IMR-90 (cell line): Measurements from ENCODE around the gene PAQR4. TPM values are rescaled to one million over a fixed set of nuclear protein-coding genes. Genes with fewer than 3 reads are reported as not detected.
A peak's percentile ranks its signal among the peaks of the same experiment; 100 is the strongest.

Experiments
- ATAC-seq: fragments of 200-7000 bp; cut with Tn5 transposase; 2 replicates; pipeline ENCODE4 v1.9.1; 2020; ENCODE audit warnings: low read depth, mild to moderate bottlenecking, moderate library complexity
- BruUV-seq: library from RNA; stranded (reverse); fragments of 400-500 nt; replicated peaks from 2 replicates; lab custom pipeline; 2021; lab: Mats Ljungman, UMichigan
- CTCF ChIA-PET: fragments of 300-600 bp; formaldehyde crosslinking; extraction: SDS; loops from one replicate; lab custom pipeline; 2021; ENCODE audit warnings: antibody characterized with exemption; lab: Yijun Ruan, JAX
- POLR2A ChIA-PET: fragments of 300-600 bp; sonication (Branson Sonifier 250); formaldehyde crosslinking; loops from one replicate; lab custom pipeline; 2022; ENCODE audit warnings: antibody characterized with exemption; ENCODE audit not compliant: unreplicated experiment; lab: Charles Lee
- DNase-seq: peaks from one replicate; pipeline ENCODE4 v3.0.0; 2013
- H2AFZ ChIP-seq: replicated peaks from 2 replicates; pipeline ENCODE3; 2013; ENCODE audit warnings: low read length, mild to moderate bottlenecking; ENCODE audit not compliant: poor library complexity
- H2AK5ac ChIP-seq: 2 replicates; pipeline ENCODE4 v1.6.1; 2013; ENCODE audit warnings: low read depth, low read length, inconsistent platforms
- H2AK9ac ChIP-seq: replicated peaks from 2 replicates; pipeline ENCODE3; 2013; ENCODE audit warnings: mild to moderate bottlenecking, low read depth, low read length, moderate library complexity; ENCODE audit not compliant: poor library complexity
- H2BK120ac ChIP-seq: 2 replicates; pipeline ENCODE4 v1.6.1; 2013; ENCODE audit warnings: low read depth, low read length, inconsistent platforms
- H2BK15ac ChIP-seq: 3 replicates; pipeline ENCODE4 v1.6.1; 2013; ENCODE audit warnings: low read depth, low read length, inconsistent platforms
- H2BK20ac ChIP-seq: 2 replicates; pipeline ENCODE4 v1.6.1; 2013; ENCODE audit warnings: low read depth, mild to moderate bottlenecking, inconsistent platforms, low read length, moderate library complexity
- H2BK5ac ChIP-seq: 2 replicates; pipeline ENCODE4 v1.6.1; 2013; ENCODE audit warnings: mild to moderate bottlenecking, low read depth, low read length, inconsistent platforms; ENCODE audit not compliant: poor library complexity, severe bottlenecking
- H3K14ac ChIP-seq: replicated peaks from 2 replicates; pipeline ENCODE4 v1.6.1; 2013; ENCODE audit warnings: low read depth, low read length, inconsistent platforms
- H3K18ac ChIP-seq: 2 replicates; pipeline ENCODE4 v1.6.1; 2013; ENCODE audit warnings: low read depth, low read length, control low read depth
- H3K23ac ChIP-seq: 2 replicates; pipeline ENCODE4 v1.6.1; 2013; ENCODE audit warnings: low read depth, low read length, inconsistent platforms
- H3K27ac ChIP-seq: 2 replicates; pipeline ENCODE4 v1.5.1; 2013; ENCODE audit warnings: mild to moderate bottlenecking, control low read depth, low read length; ENCODE audit not compliant: insufficient read depth
- H3K27me3 ChIP-seq: 2 replicates; pipeline ENCODE4 v1.6.1; 2013; ENCODE audit warnings: low read length; ENCODE audit not compliant: control insufficient read depth, insufficient read depth
- H3K36me3 ChIP-seq: 2 replicates; pipeline ENCODE4 v1.6.1; 2013; ENCODE audit warnings: low read length, mixed read lengths; ENCODE audit not compliant: control insufficient read depth, insufficient read depth
- H3K4ac ChIP-seq: 2 replicates; pipeline ENCODE4 v1.6.1; 2013; ENCODE audit warnings: low read depth, low read length, inconsistent platforms
- H3K4me1 ChIP-seq: 2 replicates; pipeline ENCODE4 v1.6.1; 2013; ENCODE audit warnings: low read length, mixed read lengths; ENCODE audit not compliant: control insufficient read depth, insufficient read depth
- H3K4me2 ChIP-seq: 2 replicates; pipeline ENCODE4 v1.6.1; 2013; ENCODE audit warnings: low read depth, mild to moderate bottlenecking, control low read depth, low read length, moderate library complexity
- H3K4me3 ChIP-seq: 2 replicates; pipeline ENCODE4 v1.5.1; 2013; ENCODE audit warnings: low read depth, mild to moderate bottlenecking, control low read depth, low read length, moderate library complexity; ENCODE audit not compliant: insufficient read depth
- H3K56ac ChIP-seq: 2 replicates; pipeline ENCODE4 v1.6.1; 2013; ENCODE audit warnings: low read length, inconsistent platforms; ENCODE audit not compliant: insufficient read depth; ENCODE audit errors: extremely low read depth
- H3K79me1 ChIP-seq, 2 experiments: 2 replicates each; pipeline ENCODE4 v1.6.1; 2013; ENCODE audit warnings: low read length in 2 of 2, inconsistent platforms in 1 of 2, low read depth in 1 of 2
- H3K9ac ChIP-seq: 2 replicates; pipeline ENCODE4 v1.6.1; 2013; ENCODE audit warnings: low read depth, low read length, control low read depth
- H3K9me1 ChIP-seq: 2 replicates; pipeline ENCODE4 v1.6.1; 2013; ENCODE audit warnings: low read length, inconsistent platforms; ENCODE audit not compliant: insufficient read depth
- H3K9me3 ChIP-seq: 2 replicates; pipeline ENCODE4 v1.6.1; 2013; ENCODE audit warnings: low read length; ENCODE audit not compliant: control insufficient read depth, insufficient read depth
- H4K20me1 ChIP-seq: 2 replicates; pipeline ENCODE4 v1.6.1; 2013; ENCODE audit warnings: low read length, inconsistent platforms; ENCODE audit not compliant: insufficient read depth
- H4K5ac ChIP-seq: 2 replicates; pipeline ENCODE4 v1.6.1; 2013; ENCODE audit warnings: mild to moderate bottlenecking, low read depth, low read length, control low read depth
- H4K8ac ChIP-seq, 2 experiments: 2 replicates each; pipeline ENCODE4 v1.6.1; 2013; ENCODE audit warnings: low read depth in 2 of 2, low read length in 2 of 2, control low read depth in 1 of 2, inconsistent platforms in 1 of 2
- H4K91ac ChIP-seq: 2 replicates; pipeline ENCODE4 v1.6.1; 2013; ENCODE audit warnings: low read depth, low read length, inconsistent platforms; ENCODE audit not compliant: insufficient read depth
- BHLHE40 ChIP-seq: fragments of 150-350 bp; IDR thresholded peaks from 2 replicates; pipeline ENCODE4 v1.6.1; 2016; ENCODE audit warnings: mild to moderate bottlenecking, low read depth, low read length
- CTCF ChIP-seq: conservative IDR thresholded peaks from 2 replicates; pipeline ENCODE4 v1.5.1; 2012; ENCODE audit warnings: mild to moderate bottlenecking, low read depth, low read length, improper control_type of control experiment
- FOS ChIP-seq: fragments of 150-350 bp; IDR thresholded peaks from 2 replicates; pipeline ENCODE4 v1.6.1; 2016; ENCODE audit warnings: low read depth, low read length
- MAFK ChIP-seq: IDR thresholded peaks from 2 replicates; pipeline ENCODE4 v1.6.1; 2012; ENCODE audit warnings: low read depth, low read length, improper control_type of control experiment
- MAZ ChIP-seq: IDR thresholded peaks from 2 replicates; pipeline ENCODE4 v1.6.1; 2012; ENCODE audit warnings: low read depth, mild to moderate bottlenecking, low read length, improper control_type of control experiment, moderate library complexity, borderline replicate concordance
- NFE2L2 ChIP-seq: fragments of 150-350 bp; IDR thresholded peaks from 2 replicates; pipeline ENCODE4 v1.6.1; 2016; ENCODE audit warnings: low read depth, mild to moderate bottlenecking, low read length
- POLR2A ChIP-seq: IDR thresholded peaks from 2 replicates; pipeline ENCODE4 v1.6.1; 2012; ENCODE audit warnings: mild to moderate bottlenecking, low read depth, low read length
- RCOR1 ChIP-seq: IDR thresholded peaks from 2 replicates; pipeline ENCODE4 v1.6.1; 2012; ENCODE audit warnings: mild to moderate bottlenecking, low read length, improper control_type of control experiment; ENCODE audit not compliant: insufficient replicate concordance
- USF2 ChIP-seq: fragments of 150-350 bp; IDR thresholded peaks from 2 replicates; pipeline ENCODE4 v1.6.1; 2017; ENCODE audit warnings: mild to moderate bottlenecking, antibody characterized with exemption, low read length, low read depth
- WGBS, 2 experiments: methylation state at CpG; one replicate each; pipeline versions ENCODE4 v1.1.5 to v1.1.7; 2013; ENCODE audit warnings: missing lambda C conversion rate in 2 of 2; ENCODE audit not compliant: insufficient read length in 1 of 2; ENCODE audit errors: extremely low coverage in 2 of 2; 5-methylcytosine and 5-hydroxymethylcytosine counted together
- dilution Hi-C: fragments of 300-500 bp; cut with HindIII; formaldehyde crosslinking; loops from one replicate; pipeline ENCODE4 v1.14.3; 2018; ENCODE audit warnings: low sequenced_read_pairs; ENCODE audit not compliant: unreplicated experiment
- in situ Hi-C: fragments of 300-500 bp; cut with MboI; formaldehyde crosslinking; loops from 3 replicates; pipeline ENCODE4 v1.14.3; 2019; ENCODE audit warnings: low sequenced_read_pairs, inconsistent platforms, mixed read lengths
- intact Hi-C: fragments of 100-400 bp; cut with micrococcal nuclease; formaldehyde crosslinking; loops from 2 replicates; pipeline ENCODE4 v1.10.0; 2022
- polyA plus RNA-seq, 3 experiments: library from polyadenylated mRNA; depleted of rRNA; stranded (reverse); fragments of >200 nt; gene quantifications; 2 replicates each; pipeline ENCODE4 v1.2.3, GENCODE V29; 2012; ENCODE audit warnings: low replicate concordance in 1 of 3
- total RNA-seq: library from RNA; depleted of rRNA; stranded (reverse); fragments of >200 nt; gene quantifications from 2 replicates; pipeline ENCODE4 v1.2.3, GENCODE V29; 2012

The PAQR4 gene
- total and polyA plus RNA-seq, 2 of the 4 experiments (the other 2 are of a cell fraction) = 2.2 to 10.0 TPM

GRCh38 chr16:3007957-3008689, 39.0 kb downstream of the PAQR4 start:
- no peak overlapping the region for H2BK120ac ChIP-seq
- no peaks in the 10 kb centered on the region for H3K9me3 ChIP-seq
- no TSS peak for BruUV-seq
- in situ Hi-C loops = no loop called here
- no peak overlapping the region for H4K91ac ChIP-seq
- no peak overlapping the region for H4K8ac ChIP-seq
- ChIA-PET POLR2A (no interaction called here), CTCF (interaction anchor here (1.1 kb wide), 1 partner anchor 24 kb away, joined by 3 read pairs; no protein-coding TSS in a partner anchor)
- no peak overlapping the region for H3K4me2 ChIP-seq
- H3K9ac ChIP-seq = no peak overlapping the region
- H3K27me3 ChIP-seq = peaks cover 38% of the 10 kb centered on the region
- H4K5ac ChIP-seq = no peak overlapping the region
- no peak overlapping the region for H2AFZ ChIP-seq
- no peak overlapping the region for H3K27ac ChIP-seq
- H2BK20ac ChIP-seq = no peak overlapping the region
- H2BK15ac ChIP-seq = no peak overlapping the region; the same call in 2 of the 3 replicates
- H3K79me1 ChIP-seq = no peaks in the 10 kb centered on the region
- H2BK5ac ChIP-seq = no peak overlapping the region
- WGBS, 2 experiments = 67% methylated on average over 3 of the region's 17 CpGs; no CpG with 5 or more reads in 1 of the 2 experiments
- TF ChIP-seq MAFK (no peak), CTCF (no peak), USF2 (no peak), BHLHE40 (no peak), MAZ (no peak), RCOR1 (no peak), NFE2L2 (no peak), FOS (no peak), POLR2A (no peak)
- H4K20me1 ChIP-seq = no peaks in the 10 kb centered on the region
- dilution Hi-C loops = no loop called here
- no peak overlapping the region for H2AK9ac ChIP-seq
- no peak overlapping the region for H3K23ac ChIP-seq
- H3K9me1 ChIP-seq = no peaks in the 10 kb centered on the region
- DNase-seq (no peak), ATAC-seq (no peak)
- no peak overlapping the region for H3K4ac ChIP-seq
- no peak overlapping the region for H3K56ac ChIP-seq
- no peak overlapping the region for H3K4me3 ChIP-seq
- intact Hi-C loops = no loop called here
- peak overlapping the region; percentile 24; the same call in 1 of the 2 replicates for H2AK5ac ChIP-seq
- no peak overlapping the region for H3K14ac ChIP-seq
- peaks cover 3% of the 10 kb centered on the region; the same call in 1 of the 2 replicates for H3K4me1 ChIP-seq
- no peak overlapping the region for H3K18ac ChIP-seq
- H3K36me3 ChIP-seq = no peaks in the 10 kb centered on the region
